GM12892 (cell line): ENCODE data around the gene PPP1R15B.

Experiments used
- POLR2AphosphoS5 ChIP-seq: IDR thresholded peaks from 2 replicates; pipeline ENCODE4 v1.6.1; 2011; ENCODE audit warnings: low read depth, low read length, control low read depth
- TAF1 ChIP-seq: IDR thresholded peaks from 2 replicates; pipeline ENCODE4 v1.6.1; 2011; ENCODE audit warnings: low read depth, mild to moderate bottlenecking, control low read depth, low read length, borderline replicate concordance

- no peak for TF ChIP-seq POLR2AphosphoS5
- no peak for TF ChIP-seq TAF1
These were observed 748 bp downstream of the PPP1R15B start for GRCh38 chr1:204410688-204411450.
